ENCODE measurements around the gene KLK14. TPM values are rescaled to one million over a fixed set of nuclear protein-coding genes. Genes with fewer than 3 reads are reported as not detected.
A peak's percentile ranks its signal among the peaks of the same experiment; 100 is the strongest.

KLK14 gene
- total and polyA plus RNA-seq, 2 experiments from 2014 or later = 0.42 TPM; not detected in 1

DNA sequence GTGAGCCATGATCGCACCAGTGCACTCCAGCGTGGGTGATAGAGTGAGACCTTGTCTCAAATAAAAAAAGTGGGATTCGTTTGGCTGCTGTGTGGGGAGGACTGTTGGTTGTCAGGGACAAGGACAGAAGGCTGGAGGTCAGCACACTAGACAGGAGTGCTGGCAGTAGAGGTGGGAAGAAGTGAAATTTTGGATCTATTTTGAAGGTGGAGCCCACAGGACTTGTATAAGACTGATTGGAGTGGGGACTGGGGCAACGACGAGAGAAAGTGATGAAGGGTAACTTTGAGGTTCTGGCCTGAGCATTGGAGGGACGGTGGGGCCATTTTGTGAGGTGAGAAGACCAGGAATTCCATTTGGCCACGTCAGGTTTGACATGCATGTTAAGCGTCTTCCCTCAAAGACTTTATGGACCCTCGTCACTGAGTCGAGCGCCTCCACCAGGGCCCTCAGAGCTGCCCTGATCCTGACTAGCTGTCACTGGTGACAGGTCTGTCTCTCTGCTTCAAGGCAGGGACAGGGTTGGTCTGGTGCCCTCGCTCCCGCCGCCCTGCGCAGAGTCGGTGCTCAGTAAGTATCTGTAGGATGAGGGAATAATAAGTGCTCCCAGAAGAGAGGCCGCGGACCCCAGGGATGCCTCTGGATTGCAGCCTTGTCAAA is 24.8 kb upstream of the KLK14 start (continued):
- TF ChIP-seq, protein P1, sequence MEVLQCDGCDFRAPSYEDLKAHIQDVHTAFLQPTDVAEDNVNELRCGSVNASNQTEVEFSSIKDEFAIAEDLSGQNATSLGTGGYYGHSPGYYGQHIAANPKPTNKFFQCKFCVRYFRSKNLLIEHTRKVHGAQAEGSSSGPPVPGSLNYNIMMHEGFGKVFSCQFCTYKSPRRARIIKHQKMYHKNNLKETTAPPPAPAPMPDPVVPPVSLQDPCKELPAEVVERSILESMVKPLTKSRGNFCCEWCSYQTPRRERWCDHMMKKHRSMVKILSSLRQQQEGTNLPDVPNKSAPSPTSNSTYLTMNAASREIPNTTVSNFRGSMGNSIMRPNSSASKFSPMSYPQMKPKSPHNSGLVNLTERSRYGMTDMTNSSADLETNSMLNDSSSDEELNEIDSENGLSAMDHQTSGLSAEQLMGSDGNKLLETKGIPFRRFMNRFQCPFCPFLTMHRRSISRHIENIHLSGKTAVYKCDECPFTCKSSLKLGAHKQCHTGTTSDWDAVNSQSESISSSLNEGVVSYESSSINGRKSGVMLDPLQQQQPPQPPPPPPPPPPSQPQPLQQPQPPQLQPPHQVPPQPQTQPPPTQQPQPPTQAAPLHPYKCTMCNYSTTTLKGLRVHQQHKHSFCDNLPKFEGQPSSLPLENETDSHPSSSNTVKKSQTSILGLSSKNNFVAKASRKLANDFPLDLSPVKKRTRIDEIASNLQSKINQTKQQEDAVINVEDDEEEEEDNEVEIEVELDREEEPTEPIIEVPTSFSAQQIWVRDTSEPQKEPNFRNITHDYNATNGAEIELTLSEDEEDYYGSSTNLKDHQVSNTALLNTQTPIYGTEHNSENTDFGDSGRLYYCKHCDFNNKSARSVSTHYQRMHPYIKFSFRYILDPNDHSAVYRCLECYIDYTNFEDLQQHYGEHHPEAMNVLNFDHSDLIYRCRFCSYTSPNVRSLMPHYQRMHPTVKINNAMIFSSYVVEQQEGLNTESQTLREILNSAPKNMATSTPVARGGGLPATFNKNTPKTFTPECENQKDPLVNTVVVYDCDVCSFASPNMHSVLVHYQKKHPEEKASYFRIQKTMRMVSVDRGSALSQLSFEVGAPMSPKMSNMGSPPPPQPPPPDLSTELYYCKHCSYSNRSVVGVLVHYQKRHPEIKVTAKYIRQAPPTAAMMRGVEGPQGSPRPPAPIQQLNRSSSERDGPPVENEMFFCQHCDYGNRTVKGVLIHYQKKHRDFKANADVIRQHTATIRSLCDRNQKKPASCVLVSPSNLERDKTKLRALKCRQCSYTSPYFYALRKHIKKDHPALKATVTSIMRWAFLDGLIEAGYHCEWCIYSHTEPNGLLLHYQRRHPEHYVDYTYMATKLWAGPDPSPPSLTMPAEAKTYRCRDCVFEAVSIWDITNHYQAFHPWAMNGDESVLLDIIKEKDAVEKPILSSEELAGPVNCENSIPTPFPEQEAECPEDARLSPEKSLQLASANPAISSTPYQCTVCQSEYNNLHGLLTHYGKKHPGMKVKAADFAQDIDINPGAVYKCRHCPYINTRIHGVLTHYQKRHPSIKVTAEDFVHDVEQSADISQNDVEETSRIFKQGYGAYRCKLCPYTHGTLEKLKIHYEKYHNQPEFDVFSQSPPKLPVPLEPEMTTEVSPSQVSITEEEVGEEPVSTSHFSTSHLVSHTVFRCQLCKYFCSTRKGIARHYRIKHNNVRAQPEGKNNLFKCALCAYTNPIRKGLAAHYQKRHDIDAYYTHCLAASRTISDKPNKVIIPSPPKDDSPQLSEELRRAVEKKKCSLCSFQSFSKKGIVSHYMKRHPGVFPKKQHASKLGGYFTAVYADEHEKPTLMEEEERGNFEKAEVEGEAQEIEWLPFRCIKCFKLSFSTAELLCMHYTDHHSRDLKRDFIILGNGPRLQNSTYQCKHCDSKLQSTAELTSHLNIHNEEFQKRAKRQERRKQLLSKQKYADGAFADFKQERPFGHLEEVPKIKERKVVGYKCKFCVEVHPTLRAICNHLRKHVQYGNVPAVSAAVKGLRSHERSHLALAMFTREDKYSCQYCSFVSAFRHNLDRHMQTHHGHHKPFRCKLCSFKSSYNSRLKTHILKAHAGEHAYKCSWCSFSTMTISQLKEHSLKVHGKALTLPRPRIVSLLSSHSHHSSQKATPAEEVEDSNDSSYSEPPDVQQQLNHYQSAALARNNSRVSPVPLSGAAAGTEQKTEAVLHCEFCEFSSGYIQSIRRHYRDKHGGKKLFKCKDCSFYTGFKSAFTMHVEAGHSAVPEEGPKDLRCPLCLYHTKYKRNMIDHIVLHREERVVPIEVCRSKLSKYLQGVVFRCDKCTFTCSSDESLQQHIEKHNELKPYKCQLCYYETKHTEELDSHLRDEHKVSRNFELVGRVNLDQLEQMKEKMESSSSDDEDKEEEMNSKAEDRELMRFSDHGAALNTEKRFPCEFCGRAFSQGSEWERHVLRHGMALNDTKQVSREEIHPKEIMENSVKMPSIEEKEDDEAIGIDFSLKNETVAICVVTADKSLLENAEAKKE (CRISPR knock-in tag; IDR thresholded peaks at IDR 0.05) = no peak
- TF ChIP-seq EZH2 (IDR thresholded peaks at IDR 0.05; ENCODE audit: low read depth, unreplicated experiment) (no peak), NANOG (IDR thresholded peaks at IDR 0.05; ENCODE audit: borderline replicate concordance) (no peak), STAT1 (IDR thresholded peaks at IDR 0.05; ENCODE audit: unreplicated experiment) (no peak), CREB1 (CRISPR knock-in tag; IDR thresholded peaks at IDR 0.05; ENCODE audit: low read depth) (no peak), EZH2phosphoT487 (IDR thresholded peaks at IDR 0.05; ENCODE audit: unreplicated experiment) (no peak)
- TF ChIP-seq, protein P2, sequence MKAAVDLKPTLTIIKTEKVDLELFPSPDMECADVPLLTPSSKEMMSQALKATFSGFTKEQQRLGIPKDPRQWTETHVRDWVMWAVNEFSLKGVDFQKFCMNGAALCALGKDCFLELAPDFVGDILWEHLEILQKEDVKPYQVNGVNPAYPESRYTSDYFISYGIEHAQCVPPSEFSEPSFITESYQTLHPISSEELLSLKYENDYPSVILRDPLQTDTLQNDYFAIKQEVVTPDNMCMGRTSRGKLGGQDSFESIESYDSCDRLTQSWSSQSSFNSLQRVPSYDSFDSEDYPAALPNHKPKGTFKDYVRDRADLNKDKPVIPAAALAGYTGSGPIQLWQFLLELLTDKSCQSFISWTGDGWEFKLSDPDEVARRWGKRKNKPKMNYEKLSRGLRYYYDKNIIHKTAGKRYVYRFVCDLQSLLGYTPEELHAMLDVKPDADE (IDR thresholded peaks at IDR 0.05) = no peak

DNA sequence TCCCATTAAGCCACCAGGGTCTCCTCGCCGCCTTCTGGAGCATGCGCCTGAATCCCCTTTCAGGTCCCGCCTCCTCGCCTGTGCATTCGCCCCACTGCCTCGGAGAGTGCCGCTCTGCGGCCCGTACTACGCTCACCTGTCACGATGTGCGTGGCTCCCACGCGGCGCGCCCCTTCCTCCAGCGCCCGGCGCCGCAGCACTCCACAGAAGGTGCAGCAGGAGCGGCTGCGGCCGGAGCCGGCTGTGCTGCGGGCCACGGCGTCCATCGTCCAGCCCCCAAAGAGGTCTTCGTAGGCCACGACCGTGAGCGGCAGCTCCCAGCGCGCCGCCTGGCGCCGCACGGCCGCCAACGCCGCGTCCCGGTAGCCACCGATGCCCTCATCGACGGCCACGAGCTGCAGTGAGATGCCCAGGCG is 21.2 kb upstream of the KLK14 start:
- Histone ChIP-seq H4K20me1 (replicated peaks; ENCODE audit: insufficient read depth) (peaks cover 7% of the 10 kb centered on the region; the same call in 1 of the 2 replicates), H3K36me3 (ENCODE audit: insufficient read depth) (peaks cover 4% of the 10 kb centered on the region; the same call in 1 of the 2 replicates), H3K27ac (ENCODE audit: low read depth) (no peak overlapping the region), H3K9me2 (ENCODE audit: insufficient read depth) (no peaks in the 10 kb centered on the region), H2AFZ (no peak overlapping the region), H3K4me3 (no peak overlapping the region), H3K4me2 (no peak overlapping the region), H3K79me2 (replicated peaks; ENCODE audit: insufficient read depth) (peaks cover 14% of the 10 kb centered on the region), H3K27me3 (ENCODE audit: insufficient read depth) (no peaks in the 10 kb centered on the region), H3F3A (replicated peaks; ENCODE audit: low read depth) (no peaks in the 10 kb centered on the region), H3K4me1 (ENCODE audit: insufficient read depth) (peaks cover 15% of the 10 kb centered on the region; the same call in 1 of the 2 replicates)
- Mint-ChIP-seq H3K4me1 (peaks cover 5% of the 10 kb centered on the region), H3K27me3 (ENCODE audit: insufficient read depth, low read depth, poor library complexity) (peaks cover 13% of the 10 kb centered on the region), H3K27ac (no peak overlapping the region), H3K4me3 (no peak overlapping the region), H3K9me3 (peaks cover 4% of the 10 kb centered on the region; the same call in 2 of the 3 replicates), H3K36me3 (ENCODE audit: low read depth) (peaks cover 20% of the 10 kb centered on the region)
- DNase-seq (ENCODE audit: low spot score) = peak; percentile 31
- ATAC-seq = peak; percentile 4
- TF ChIP-seq, protein P3, sequence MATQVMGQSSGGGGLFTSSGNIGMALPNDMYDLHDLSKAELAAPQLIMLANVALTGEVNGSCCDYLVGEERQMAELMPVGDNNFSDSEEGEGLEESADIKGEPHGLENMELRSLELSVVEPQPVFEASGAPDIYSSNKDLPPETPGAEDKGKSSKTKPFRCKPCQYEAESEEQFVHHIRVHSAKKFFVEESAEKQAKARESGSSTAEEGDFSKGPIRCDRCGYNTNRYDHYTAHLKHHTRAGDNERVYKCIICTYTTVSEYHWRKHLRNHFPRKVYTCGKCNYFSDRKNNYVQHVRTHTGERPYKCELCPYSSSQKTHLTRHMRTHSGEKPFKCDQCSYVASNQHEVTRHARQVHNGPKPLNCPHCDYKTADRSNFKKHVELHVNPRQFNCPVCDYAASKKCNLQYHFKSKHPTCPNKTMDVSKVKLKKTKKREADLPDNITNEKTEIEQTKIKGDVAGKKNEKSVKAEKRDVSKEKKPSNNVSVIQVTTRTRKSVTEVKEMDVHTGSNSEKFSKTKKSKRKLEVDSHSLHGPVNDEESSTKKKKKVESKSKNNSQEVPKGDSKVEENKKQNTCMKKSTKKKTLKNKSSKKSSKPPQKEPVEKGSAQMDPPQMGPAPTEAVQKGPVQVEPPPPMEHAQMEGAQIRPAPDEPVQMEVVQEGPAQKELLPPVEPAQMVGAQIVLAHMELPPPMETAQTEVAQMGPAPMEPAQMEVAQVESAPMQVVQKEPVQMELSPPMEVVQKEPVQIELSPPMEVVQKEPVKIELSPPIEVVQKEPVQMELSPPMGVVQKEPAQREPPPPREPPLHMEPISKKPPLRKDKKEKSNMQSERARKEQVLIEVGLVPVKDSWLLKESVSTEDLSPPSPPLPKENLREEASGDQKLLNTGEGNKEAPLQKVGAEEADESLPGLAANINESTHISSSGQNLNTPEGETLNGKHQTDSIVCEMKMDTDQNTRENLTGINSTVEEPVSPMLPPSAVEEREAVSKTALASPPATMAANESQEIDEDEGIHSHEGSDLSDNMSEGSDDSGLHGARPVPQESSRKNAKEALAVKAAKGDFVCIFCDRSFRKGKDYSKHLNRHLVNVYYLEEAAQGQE (IDR thresholded peaks at IDR 0.05; ENCODE audit: unreplicated experiment) = no peak
- TF ChIP-seq, protein P2 (IDR thresholded peaks at IDR 0.05) = no peak
- TF ChIP-seq CREB1 (CRISPR knock-in tag; IDR thresholded peaks at IDR 0.05; ENCODE audit: low read depth) = no peak
- TF ChIP-seq ZNF114 (CRISPR knock-in tag; IDR thresholded peaks at IDR 0.05) = no peak
